22Rv1 (cell line): ENCODE results near the gene C1orf159.

Experiments
- H3K27ac ChIP-seq: fragments of 450-650 bp; 2 replicates; pipeline ENCODE4 v1.5.1; 2017
- CTCF ChIP-seq: fragments of 450-650 bp; IDR thresholded peaks from 2 replicates; pipeline ENCODE4 v1.5.1; 2017; ENCODE audit warnings: mild to moderate bottlenecking
- ZFX ChIP-seq: fragments of 450-650 bp; IDR thresholded peaks from 2 replicates; pipeline ENCODE4 v1.6.1; 2017; ENCODE audit warnings: antibody characterized with exemption, borderline replicate concordance

Gene C1orf159

GRCh38 chr1:1087351-1088028 is 28.4 kb downstream of the C1orf159 start:
- TF ChIP-seq ZFX = no peak
- no peak for TF ChIP-seq CTCF
- H3K27ac ChIP-seq = no peak overlapping the region

- no peak for TF ChIP-seq ZFX
- no peak for TF ChIP-seq CTCF
- H3K27ac ChIP-seq = no peak overlapping the region
Observed at GRCh38 chr1:1086911-1087341, 29.0 kb downstream of the C1orf159 start.

GRCh38 chr1:1085911-1086841 is 29.7 kb downstream of the C1orf159 start:
- no peak overlapping the region for H3K27ac ChIP-seq
- no peak for TF ChIP-seq ZFX
- no peak for TF ChIP-seq CTCF

GRCh38 chr1:1085171-1085841 is 30.6 kb downstream of the C1orf159 start:
- no peak for TF ChIP-seq CTCF
- no peak for TF ChIP-seq ZFX
- H3K27ac ChIP-seq = no peak overlapping the region

GRCh38 chr1:1084372-1085170 is 31.3 kb downstream of the C1orf159 start:
- H3K27ac ChIP-seq = no peak overlapping the region
- no peak for TF ChIP-seq CTCF
- TF ChIP-seq ZFX = no peak

- no peak overlapping the region for H3K27ac ChIP-seq
- no peak for TF ChIP-seq CTCF
- TF ChIP-seq ZFX = no peak
Observed at GRCh38 chr1:1083416-1084371, 32.2 kb downstream of the C1orf159 start.
